ENCODE results near the gene RPS6KA4. TPM values are rescaled to one million over a fixed set of nuclear protein-coding genes. Genes with fewer than 3 reads are reported as not detected.
"Not testable (repeated sequence)": the region's sequence is repeated elsewhere in the genome, so short reads cannot be mapped to it uniquely, and the experiment has no call there.

The RPS6KA4 gene
- polyA plus RNA-seq, 1 donor (not counting 4 experiments of a cell fraction or from before 2014, with no cell fraction given) = 52.4 TPM

DNA sequence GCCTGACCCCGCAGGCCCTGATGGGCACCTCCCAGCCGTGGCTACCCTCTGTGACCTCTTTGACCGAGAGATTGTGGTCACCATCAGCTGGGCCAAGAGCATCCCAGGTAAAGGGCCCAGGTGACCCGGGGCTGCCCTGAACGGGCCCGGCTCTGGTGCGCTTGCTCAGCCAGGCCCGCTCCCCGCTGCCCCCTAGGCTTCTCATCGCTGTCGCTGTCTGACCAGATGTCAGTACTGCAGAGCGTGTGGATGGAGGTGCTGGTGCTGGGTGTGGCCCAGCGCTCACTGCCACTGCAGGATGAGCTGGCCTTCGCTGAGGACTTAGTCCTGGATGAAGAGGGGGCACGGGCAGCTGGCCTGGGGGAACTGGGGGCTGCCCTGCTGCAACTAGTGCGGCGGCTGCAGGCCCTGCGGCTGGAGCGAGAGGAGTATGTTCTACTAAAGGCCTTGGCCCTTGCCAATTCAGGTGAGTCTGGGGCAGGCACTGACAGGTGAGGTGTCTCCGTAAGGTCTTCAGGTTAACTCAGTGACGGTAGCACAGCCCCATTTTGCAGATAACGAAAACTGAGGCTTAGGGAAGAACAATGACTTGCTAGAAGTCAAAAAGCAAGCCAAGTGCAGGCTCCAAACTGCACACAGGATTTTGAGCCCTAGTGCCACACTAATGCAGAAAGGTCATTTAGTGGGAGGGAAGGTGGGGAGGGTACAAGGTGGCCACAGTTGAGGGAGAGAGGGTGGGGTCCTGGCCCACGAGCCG lies 44.0 kb upstream of the RPS6KA4 start:
- FAIRE-seq (no peak), DNase-seq (ENCODE audit: low read depth, low spot score) (no peak)
- TF ChIP-seq, protein P1, sequence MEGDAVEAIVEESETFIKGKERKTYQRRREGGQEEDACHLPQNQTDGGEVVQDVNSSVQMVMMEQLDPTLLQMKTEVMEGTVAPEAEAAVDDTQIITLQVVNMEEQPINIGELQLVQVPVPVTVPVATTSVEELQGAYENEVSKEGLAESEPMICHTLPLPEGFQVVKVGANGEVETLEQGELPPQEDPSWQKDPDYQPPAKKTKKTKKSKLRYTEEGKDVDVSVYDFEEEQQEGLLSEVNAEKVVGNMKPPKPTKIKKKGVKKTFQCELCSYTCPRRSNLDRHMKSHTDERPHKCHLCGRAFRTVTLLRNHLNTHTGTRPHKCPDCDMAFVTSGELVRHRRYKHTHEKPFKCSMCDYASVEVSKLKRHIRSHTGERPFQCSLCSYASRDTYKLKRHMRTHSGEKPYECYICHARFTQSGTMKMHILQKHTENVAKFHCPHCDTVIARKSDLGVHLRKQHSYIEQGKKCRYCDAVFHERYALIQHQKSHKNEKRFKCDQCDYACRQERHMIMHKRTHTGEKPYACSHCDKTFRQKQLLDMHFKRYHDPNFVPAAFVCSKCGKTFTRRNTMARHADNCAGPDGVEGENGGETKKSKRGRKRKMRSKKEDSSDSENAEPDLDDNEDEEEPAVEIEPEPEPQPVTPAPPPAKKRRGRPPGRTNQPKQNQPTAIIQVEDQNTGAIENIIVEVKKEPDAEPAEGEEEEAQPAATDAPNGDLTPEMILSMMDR (optimal IDR thresholded peaks at IDR 0.05 in 1 of 3, IDR thresholded peaks at IDR 0.05 in 1 of 3, conservative IDR thresholded peaks at IDR 0.05 in 1 of 3; ENCODE audit: extremely low read depth in 1 of 3, insufficient read depth in 2 of 3, low read length in 3 of 3) = no peak
- no peak for TF ChIP-seq EZH2 (IDR thresholded peaks at IDR 0.05; ENCODE audit: low read length)
- Histone ChIP-seq H3K9me1 (ENCODE audit: control insufficient read depth, extremely low read depth, insufficient read depth, low read length) (no peaks in the 10 kb centered on the region), H3K4me2 (ENCODE audit: control insufficient read depth, extremely low read depth, insufficient read depth, low read depth, low read length) (no peak overlapping the region), H3K9me3 (ENCODE audit: control insufficient read depth, low read depth, low read length) (no peaks in the 10 kb centered on the region), H4K20me1 (ENCODE audit: control insufficient read depth, extremely low read depth, insufficient read depth, low read length) (peaks cover 3% of the 10 kb centered on the region), H3K27ac (ENCODE audit: control insufficient read depth, insufficient read depth, low read length) (no peak overlapping the region), H3K36me3 (ENCODE audit: control insufficient read depth in 2 of 2, extremely low read depth in 1 of 2, insufficient read depth in 2 of 2, low read length in 2 of 2) (peaks cover 13 to 26% of the 10 kb centered on the region in 2 experiments), H3K27me3 (ENCODE audit: control insufficient read depth, extremely low read depth, insufficient read depth, low read length) (no peaks in the 10 kb centered on the region), H2AFZ (ENCODE audit: control insufficient read depth, low read length) (no peak overlapping the region), H3K9ac (ENCODE audit: control insufficient read depth, extremely low read depth, insufficient read depth, low read length) (no peak overlapping the region), H3K4me3 (ENCODE audit: control insufficient read depth in 2 of 3, extremely low read depth in 1 of 3, insufficient read depth in 2 of 3, low read depth in 1 of 3, low read length in 3 of 3) (no peak overlapping the region), H3K79me2 (ENCODE audit: control insufficient read depth, insufficient read depth, low read length) (peaks cover 27% of the 10 kb centered on the region), H3K4me1 (ENCODE audit: control insufficient read depth, extremely low read depth, insufficient read depth, low read length) (peaks cover 37% of the 10 kb centered on the region)
- dilution Hi-C loops (cut with MboI; ENCODE audit: extremely low pct_ligation_motif_present, low sequenced_read_pairs) = no loop called here

DNA sequence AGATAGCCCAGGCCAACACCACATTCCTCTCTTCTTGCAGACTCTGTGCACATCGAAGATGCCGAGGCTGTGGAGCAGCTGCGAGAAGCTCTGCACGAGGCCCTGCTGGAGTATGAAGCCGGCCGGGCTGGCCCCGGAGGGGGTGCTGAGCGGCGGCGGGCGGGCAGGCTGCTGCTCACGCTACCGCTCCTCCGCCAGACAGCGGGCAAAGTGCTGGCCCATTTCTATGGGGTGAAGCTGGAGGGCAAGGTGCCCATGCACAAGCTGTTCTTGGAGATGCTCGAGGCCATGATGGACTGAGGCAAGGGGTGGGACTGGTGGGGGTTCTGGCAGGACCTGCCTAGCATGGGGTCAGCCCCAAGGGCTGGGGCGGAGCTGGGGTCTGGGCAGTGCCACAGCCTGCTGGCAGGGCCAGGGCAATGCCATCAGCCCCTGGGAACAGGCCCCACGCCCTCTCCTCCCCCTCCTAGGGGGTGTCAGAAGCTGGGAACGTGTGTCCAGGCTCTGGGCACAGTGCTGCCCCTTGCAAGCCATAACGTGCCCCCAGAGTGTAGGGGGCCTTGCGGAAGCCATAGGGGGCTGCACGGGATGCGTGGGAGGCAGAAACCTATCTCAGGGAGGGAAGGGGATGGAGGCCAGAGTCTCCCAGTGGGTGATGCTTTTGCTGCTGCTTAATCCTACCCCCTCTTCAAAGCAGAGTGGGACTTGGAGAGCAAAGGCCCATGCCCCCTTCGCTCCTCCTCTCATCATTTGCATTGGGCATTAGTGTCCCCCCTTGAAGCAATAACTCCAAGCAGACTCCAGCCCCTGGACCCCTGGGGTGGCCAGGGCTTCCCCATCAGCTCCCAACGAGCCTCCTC lies 43.1 kb upstream of the RPS6KA4 start:
- peak overlapping the region; percentile 64 for H3K4me2 ChIP-seq (ENCODE audit: control insufficient read depth, extremely low read depth, insufficient read depth, low read depth, low read length)
- DNase-seq (ENCODE audit: low read depth, low spot score); H3K9me3 ChIP-seq (ENCODE audit: control insufficient read depth, low read depth, low read length); H4K20me1 ChIP-seq (ENCODE audit: control insufficient read depth, extremely low read depth, insufficient read depth, low read length); H3K27me3 ChIP-seq (ENCODE audit: control insufficient read depth, extremely low read depth, insufficient read depth, low read length); H3K9me1 ChIP-seq (ENCODE audit: control insufficient read depth, extremely low read depth, insufficient read depth, low read length); FAIRE-seq; H3K27ac ChIP-seq (ENCODE audit: control insufficient read depth, insufficient read depth, low read length); H2AFZ ChIP-seq (ENCODE audit: control insufficient read depth, low read length); dilution Hi-C loops (cut with MboI; ENCODE audit: extremely low pct_ligation_motif_present, low sequenced_read_pairs): not testable (repeated sequence)
- peak overlapping the region in 2 of 3 experiments; percentile 56 to 73 for H3K4me3 ChIP-seq (ENCODE audit: control insufficient read depth in 2 of 3, extremely low read depth in 1 of 3, insufficient read depth in 2 of 3, low read depth in 1 of 3, low read length in 3 of 3)
- H3K79me2 ChIP-seq (ENCODE audit: control insufficient read depth, insufficient read depth, low read length) = peaks cover 32% of the 10 kb centered on the region
- H3K4me1 ChIP-seq (ENCODE audit: control insufficient read depth, extremely low read depth, insufficient read depth, low read length) = peaks cover 42% of the 10 kb centered on the region
- H3K9ac ChIP-seq (ENCODE audit: control insufficient read depth, extremely low read depth, insufficient read depth, low read length) = peak overlapping the region; percentile 90
- H3K36me3 ChIP-seq (ENCODE audit: control insufficient read depth in 2 of 2, extremely low read depth in 1 of 2, insufficient read depth in 2 of 2, low read length in 2 of 2) = peaks cover 18 to 33% of the 10 kb centered on the region in 2 experiments
